ENCODE data around the gene SHISAL1.

GRCh38 chr22:44263547-44263946 is 49.2 kb downstream of the SHISAL1 start:
- no peak for TF ChIP-seq CTCF (IDR thresholded peaks at IDR 0.05)
- TF ChIP-seq POLR2A (IDR thresholded peaks at IDR 0.05) = no peak
- TF ChIP-seq EP300 (IDR thresholded peaks at IDR 0.05) = no peak

All from ovary (tissue), 3 donors.